Epidermal melanocyte (primary cell): ENCODE results near the gene BLNK.

ENCODE experiments used
- DNase-seq: peaks from one replicate; pipeline ENCODE4 v3.0.0; 2011; ENCODE audit warnings: low spot score; ENCODE audit not compliant: insufficient read length

Gene BLNK

DNA sequence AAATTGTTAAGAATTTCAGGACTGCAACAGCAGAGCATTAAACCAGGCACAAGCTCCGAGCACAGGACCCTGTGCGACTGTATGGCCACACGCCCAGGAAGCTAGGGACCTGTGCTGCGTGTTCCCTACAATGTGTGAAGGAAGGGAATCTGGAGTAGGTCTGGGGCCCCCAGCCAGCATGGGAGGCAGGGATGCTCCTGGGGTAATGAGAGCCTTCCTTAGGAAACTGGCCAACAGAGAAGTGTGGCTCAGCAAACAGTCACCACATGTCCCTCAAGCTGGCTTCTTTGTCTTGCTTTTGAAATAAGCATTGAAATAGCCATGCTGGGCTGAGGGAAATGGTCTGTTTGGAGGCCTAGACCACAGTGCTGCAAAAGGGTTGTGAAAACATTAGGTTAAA lies 8.2 kb downstream of the BLNK start:
- no peak for DNase-seq

DNA sequence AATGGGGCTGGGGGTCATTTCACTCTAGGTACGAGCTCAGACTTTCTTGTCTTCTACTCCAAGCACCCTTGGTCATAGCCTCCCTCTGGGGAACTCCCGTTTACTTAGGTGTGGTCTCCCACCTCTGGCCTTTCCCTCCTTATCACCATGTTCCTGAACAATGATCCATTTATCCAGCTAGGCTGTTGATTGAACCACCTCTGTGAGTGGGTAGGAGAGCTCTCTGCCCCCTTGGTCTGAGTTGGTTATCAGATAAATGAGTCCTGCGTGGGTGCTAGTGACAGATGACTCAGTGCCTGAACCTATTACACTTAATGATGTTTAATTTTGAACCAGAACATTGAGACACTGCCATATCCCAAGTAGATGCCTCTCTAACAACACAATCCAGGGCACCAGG lies 9.4 kb downstream of the BLNK start:
- no peak for DNase-seq

DNA sequence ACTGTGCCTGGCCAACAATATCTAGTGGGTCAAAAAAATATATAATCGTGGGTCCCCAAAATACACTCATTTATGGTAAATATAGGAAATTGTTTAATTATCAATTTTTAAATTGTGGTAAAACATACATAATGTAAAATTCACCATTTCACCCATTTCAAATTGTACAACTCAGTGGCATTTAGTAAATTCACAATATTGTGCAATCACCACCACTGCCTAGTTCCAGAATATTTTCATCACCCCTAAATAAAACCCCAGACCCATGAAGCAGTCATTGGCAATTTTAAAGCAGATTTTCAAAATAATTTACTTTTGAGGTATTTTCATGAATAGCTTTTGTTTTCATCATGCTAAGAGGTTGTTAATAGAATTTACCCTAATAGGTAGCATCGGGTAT lies 10.2 kb downstream of the BLNK start:
- no peak for DNase-seq

DNA sequence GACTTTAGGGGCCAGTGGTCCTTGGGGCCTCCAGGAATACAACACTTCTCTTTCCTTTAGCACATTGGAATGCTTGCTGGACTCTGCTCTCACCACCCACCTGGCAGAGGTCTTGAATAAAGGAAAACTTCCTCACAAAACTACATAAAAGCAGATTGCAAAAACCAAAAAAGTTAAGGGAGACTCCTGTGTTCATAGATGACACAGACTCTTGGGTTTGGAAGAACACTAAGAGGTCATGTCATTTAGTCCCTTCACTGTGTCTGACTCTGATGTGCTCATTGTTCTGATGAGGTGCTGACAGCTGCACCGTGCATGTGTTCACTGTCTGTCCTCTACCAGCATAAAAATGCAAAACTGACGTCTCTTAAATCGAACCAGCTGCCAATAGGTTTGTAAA lies 11.4 kb downstream of the BLNK start:
- DNase-seq: no peak

DNA sequence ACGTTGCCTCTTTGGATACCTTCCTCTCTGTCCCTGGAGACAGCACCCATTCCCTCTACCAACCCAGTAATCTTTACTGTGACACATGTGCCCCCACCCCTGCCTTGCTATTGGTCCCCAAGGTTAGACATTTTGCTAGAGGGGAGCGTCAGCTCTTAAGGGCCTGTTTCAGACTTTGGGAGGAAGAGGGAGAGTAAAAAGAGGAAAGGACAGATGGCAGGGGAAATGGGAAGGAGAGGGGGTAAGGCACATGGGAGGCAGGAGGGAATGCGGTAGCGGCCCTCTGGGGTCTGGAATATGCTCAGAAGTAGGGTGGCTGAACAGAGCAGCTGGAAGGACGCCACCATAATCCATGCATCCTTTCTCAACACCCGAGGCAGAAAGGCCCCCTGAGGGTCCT lies 12.2 kb downstream of the BLNK start:
- no peak for DNase-seq

DNA sequence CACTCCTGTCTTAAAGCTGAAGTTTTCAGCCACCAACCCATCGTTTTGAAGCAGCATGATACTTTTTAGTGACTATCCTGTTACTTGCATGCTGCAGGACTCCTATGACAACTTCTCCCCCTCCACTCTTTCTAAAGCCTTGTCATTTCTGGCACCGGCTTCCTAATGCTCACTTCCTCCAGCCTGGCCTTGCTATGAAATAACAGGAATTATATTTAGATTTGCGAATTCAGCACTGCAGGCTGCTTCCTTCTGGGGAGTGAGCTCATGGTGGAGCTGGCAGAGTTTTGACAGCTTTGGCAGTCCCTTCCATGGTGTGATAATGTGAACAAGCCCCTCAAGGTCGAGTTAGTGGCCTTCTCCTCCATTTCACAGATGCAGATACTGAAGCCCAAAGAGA lies 13.4 kb downstream of the BLNK start:
- no peak for DNase-seq

DNA sequence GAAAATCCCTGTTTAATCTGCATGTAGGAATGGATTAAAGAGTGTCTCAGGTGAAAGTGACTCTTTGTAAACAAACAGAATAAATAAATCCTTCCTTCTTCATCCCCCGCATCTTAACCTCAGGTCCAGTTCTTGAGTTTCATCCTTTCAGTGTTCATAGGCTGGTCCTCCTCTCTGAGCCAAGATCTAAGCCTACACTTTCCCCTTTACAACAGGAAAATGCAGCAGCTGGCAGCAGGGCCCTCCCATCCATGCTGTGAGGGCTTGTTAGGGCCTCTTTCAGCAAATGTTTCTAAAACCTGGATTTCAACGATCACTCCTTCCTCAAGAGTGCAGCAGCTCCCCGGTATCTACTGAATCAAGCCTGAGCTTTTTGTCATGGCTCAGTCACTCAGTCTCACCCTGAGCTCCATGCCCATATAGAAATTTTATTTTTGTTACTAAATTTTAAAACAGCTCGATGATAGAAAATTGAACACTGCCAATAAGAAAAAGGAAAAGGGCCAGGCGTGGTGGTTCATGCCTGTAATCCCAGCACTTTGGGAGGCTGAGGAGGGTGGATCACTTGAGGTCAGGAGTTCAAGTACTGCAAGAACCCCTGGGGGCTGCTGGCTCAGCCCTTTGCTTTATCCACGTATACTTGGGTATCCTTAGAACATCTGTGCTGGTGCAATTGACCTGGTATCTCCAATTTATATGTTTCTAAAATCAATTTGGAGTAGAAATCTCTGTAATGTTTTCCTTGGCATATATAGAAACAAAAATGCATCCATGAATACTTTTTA lies 15.6 kb downstream of the BLNK start:
- DNase-seq: no peak

DNA sequence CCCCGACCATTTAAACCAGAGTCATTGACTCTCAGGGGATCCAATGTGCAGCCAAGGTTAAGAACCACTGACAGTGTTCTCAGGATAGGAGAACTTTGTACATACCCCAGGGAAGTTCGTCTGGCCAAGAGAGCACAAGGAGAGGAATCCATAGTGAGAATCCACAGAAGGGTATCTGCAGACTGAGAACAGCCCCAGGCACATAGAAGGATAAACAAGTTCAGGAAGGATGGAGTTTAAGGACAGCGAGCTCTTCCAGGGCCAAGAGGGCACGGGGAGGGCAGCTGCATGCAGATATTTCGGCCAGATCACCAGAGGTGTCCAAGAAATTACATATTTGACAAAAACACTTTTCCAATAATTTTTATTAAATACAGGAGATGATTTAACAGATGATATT lies 16.4 kb downstream of the BLNK start:
- DNase-seq: no peak

DNA sequence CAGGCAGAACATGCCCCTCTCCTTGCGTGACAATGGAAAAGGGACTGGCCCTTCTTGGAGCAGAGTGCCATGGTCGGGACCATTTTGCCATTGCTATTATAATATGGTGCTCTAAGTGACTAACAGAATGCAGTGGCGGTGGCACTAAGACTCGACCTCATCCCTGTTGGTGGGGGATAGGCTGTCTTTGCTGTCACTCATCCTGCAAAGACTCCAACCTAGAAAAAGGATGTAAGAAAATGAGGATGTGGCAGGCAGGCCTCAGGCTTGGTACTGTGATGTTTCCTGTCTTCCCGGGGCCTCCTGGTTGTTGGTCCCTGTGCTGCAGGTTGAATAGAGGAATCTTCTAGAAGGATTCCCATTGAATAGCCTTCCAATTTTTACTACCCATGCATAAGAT lies 18.6 kb downstream of the BLNK start:
- DNase-seq: no peak

DNA sequence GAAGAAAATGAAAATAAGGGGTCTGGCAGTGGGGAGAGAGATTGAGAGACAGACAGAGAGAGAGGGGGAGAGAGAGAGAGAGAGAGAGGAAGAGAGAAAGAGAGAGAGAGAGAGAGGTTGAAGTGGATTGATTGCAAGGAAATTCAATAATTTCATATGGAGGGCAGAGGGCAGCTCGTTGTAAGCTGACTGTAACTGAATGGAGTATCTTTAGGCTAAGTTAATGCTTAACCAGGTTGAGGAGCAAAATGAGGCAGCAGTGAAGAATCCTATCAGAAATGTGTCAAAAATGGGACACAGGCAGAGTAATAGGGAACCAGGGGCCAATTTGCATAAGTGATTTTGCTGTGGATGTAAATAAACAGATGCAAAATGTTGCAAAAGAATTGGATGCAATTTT lies 21.0 kb downstream of the BLNK start:
- DNase-seq: no peak

DNA sequence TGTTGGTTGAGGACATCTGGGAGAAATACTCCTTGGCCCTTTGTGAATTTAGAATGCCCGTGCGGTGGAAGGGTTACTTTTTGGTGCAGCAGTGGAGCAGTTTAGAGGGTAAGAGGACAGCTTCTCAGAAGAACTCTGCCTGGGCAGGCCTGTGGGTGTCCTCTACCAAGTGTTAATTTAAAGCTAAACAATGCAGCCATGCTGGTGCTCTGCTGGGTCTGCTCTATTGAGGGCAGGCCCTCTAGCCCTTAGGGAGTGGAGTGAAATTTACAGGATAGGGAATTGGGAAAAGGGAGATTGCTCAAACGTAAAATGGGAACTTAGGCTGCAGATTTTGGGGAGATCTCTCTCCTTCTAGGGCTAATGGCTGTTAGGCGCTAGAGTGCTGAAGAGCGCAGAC lies 22.1 kb downstream of the BLNK start:
- DNase-seq: no peak

DNA sequence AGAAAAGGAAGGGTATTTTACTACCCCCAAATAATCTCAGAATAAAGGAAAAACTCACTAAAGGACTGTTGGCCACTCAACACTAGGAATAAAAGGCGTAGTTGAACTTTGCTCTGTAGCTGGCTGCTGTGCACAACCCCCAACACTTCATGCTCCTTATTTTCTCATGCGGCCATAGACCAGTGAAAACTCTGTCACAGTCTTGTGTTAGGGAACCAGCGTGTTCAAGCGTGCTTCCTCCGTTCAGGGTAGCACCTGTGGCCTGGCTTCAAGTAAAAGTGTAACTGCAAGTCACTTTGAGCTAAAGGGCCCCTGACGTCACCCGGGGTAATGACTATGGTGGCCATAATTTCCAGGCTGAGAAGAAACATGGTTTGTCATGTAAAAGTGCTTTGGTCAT lies 27.0 kb downstream of the BLNK start:
- DNase-seq: no peak

DNA sequence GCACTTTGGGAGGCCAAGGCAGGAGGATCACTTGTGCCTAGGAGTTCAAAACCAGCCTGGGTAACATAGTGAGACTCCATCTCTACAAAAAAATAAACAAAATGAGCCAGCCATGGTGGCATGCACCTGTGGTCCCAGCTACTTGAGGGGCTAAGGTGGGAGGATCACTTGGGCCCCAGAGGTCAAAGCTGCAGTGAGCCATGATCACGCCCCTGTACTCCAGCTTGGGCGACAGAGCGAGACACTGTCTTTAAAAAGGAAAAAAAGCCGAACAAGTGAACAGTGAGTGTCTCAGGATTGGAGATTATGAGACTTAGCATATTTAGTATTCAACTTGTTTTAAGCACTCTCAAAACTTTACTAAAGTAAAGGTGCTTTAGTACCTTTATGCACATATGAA lies 28.1 kb downstream of the BLNK start:
- no peak for DNase-seq

DNA sequence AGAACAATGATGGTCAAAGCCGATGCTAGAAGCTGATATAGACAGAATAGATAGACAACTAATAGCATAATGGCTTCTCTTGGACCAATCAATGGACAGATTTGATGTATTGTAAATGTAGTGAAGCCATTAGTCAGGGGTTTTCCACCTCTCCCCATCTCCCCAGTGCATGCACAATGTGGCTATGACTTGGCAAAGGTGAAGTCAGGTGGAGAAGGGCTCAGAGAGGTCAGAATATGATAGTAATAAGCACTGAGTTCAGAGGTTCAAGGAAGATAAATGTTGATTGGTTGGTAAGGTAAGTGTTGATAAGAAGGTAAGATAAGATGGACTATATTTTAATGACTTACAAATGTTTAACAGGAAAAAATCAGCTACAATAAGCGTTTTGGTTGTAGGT lies 28.5 kb downstream of the BLNK start:
- DNase-seq: no peak

DNA sequence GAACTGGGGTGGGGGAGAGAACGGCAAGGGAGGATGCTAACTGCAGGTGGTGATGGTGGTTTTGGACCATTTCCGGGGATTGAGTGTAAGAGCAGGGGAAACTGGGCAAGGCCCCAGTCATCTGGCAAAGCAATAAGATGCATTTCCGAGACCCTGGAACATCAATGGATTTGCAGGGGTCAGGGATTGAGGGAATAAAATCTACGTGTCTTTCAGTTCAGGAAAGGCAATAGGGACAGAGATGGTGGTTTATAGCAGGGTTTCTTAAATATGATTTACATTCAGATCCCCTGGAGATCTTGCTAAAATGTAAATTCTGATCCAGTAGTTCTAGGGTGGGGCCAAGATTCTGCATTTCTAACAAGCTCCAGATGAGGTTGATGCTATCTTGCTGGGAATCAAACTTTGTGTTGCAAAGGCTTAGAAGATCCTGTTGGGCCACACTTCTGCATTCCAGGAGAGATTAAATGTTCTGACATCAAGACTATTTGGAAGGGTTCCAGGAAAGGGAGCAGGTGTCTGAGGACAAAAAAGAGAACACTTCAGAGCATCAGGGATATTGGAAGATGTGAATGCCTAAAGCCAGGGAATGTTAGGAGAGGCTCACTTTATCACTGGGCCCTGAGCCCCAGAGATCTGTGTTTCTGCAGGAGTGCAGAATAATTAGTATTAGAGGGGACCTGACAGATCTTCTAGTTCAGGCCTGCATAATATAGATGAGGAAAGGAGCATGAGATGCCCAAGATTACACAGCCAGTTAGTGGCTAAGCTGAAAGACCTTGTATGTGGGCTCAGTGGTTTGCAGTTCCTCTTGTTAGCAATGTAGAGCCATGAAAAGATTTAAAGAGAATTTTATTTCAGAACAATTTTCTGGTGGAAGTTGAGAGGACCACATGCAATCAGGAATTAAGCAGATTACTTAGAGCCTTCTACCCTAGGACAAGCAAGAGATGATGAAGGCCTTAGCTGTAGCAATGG lies 32.4 kb downstream of the BLNK start:
- DNase-seq: no peak

DNA sequence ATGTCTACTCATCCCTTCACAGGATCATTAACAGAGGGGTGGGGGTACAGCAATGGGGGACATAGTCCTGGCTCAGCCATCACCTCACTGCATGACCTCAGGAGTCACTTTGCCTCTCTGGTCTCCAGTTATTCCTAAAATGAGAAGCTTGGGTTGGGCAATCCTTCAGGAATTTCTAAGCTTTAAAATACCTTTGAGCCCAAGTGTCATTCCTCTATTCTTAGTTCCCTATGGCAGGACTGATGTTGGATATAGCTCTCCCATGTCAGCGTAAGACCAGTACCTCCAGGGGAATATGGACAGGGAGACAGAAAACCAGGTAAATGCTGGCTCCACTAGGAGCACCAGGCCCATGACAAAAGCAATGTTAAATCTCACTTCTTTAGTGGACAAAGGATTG lies 34.5 kb downstream of the BLNK start:
- no peak for DNase-seq

DNA sequence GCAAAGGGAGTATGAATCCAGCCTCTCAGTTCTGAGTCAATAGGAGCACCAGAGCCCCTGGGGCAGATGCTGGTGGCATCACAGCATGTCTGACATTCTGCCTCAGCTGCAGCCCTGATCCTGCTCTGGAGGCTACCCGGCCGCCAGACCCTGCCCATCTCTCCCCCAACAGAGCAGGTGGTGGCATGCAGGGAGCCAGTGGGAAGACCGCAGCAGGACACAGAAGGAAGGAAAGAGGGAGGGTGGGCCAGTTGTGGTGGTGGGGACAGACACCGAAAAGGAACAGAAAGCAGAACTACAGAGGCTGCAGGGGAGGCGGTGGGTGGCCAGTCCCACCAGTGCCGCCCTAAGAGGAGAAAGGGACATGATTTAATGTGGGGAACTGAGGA lies 35.3 kb downstream of the BLNK start:
- DNase-seq: no peak

DNA sequence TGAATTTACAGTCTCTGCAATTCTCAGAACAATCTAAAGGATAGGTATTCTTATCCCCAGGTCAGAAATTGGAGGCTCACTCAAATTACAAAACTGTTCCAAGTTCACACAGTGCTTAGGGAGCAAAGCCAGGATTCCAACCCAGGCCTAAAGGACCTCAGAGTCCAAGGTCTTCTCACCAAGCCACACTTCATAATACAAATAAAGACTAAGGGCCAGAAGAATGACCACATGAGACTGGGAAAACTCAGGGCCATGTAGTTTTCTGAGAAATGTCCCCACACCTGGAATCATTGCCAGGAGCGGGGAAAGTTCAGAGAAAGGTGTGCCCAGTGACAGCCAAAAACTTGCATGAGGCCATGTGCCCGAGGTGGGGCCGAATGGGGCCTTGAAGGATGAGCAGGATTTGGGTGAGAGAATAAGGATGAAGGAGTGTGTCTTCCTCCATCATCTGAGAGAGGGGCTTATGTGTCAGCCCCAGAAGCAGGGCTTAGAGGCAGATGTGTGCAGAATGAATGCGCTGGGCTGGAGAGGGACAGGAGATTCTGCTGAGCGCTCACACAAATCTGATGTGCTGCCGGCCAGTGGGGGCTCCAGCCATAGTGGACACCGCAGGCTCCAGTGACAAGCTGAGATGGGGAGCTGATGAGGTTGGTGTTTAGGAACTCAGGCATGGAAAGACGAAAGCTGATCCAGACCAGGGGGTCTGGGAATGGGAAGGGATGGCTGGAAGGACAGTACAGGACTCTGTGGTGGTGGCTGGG lies 35.9 kb downstream of the BLNK start:
- no peak for DNase-seq

DNA sequence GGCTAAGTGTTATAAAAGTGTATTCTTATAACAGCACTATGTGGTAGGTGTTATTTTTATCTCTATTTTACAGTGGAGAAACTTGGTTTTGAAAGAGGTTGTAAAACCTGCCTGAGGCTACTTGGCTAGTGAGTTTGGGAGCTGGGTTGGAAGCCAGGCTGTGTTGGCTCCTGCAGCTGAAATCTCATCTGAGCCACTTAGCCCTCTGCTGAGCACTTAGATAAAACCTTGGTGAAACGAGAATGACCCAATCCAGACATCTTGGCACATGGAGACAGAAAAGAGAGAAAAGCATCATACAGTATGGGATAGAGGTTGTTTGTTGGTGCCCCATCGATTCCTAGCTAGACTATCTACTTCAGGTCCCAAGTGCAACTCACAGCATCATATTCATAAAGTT lies 37.4 kb downstream of the BLNK start:
- DNase-seq: no peak

DNA sequence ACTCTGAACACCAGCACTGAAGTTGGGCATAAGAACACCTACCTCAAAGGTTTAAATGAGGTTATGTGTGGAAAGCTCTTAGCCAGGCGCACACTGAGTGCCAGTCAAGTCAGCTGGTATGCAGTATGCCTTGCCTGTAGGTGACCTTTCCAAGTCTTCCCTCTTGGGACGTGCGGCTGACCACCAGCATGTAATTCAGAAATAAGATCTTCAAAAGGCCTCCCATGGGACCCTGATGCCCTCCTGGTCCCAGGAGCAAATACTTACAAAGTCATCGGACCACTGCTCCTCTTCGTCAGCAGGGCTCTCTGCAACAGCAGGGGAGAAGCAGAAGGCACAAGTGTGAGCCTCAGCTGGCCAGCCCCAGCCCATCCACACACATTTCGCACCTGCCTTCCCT lies 40.8 kb downstream of the BLNK start:
- no peak for DNase-seq

DNA sequence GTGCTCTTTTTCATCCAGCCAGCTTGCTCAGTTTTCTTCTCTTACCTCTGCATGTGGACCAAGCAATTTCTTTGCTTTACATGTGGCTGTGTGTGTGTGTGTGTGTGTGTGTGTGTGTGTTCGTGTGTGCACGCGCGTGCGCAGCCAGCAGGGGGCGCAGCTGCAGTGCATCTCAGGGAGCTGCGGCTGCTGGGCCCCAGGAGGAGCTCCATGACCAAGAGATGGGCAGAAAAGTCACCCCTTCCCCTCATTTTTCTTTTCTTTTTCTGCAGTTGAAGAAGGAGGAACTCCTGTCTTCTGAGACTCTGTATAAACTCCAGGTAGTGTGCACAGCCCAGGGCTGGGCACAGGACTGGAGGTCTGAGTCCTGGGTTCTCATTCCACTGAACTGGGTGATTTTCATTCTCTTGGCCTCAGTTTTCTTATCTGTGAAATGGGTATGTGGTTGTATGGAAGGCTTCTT lies 41.8 kb downstream of the BLNK start:
- DNase-seq: no peak
